ENCODE measurements around the gene C2CD2.

DNA sequence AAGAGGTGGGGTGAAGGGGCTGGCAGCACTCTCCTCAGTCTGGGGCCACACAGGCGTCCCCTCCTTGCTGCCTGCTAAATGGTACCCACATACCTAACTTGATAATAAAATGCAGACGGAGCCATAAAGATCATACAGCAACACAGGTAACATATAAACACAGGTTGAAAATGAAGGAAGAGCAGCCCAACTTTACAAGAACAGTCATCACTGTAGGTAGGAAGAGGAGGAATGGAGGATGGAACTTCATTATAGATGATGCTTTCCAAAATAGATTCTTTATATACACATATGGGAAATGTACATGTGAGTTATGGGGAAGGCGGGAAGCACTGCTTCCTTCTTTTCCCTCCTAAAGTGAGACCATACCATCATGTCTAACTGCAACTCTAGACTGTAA, 13.4 kb downstream of the C2CD2 start:
- TF ChIP-seq POLR2A (IDR thresholded peaks at IDR 0.05) (no peak), EP300 (IDR thresholded peaks at IDR 0.05) (no peak)
- TF ChIP-seq, protein P1, sequence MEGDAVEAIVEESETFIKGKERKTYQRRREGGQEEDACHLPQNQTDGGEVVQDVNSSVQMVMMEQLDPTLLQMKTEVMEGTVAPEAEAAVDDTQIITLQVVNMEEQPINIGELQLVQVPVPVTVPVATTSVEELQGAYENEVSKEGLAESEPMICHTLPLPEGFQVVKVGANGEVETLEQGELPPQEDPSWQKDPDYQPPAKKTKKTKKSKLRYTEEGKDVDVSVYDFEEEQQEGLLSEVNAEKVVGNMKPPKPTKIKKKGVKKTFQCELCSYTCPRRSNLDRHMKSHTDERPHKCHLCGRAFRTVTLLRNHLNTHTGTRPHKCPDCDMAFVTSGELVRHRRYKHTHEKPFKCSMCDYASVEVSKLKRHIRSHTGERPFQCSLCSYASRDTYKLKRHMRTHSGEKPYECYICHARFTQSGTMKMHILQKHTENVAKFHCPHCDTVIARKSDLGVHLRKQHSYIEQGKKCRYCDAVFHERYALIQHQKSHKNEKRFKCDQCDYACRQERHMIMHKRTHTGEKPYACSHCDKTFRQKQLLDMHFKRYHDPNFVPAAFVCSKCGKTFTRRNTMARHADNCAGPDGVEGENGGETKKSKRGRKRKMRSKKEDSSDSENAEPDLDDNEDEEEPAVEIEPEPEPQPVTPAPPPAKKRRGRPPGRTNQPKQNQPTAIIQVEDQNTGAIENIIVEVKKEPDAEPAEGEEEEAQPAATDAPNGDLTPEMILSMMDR (IDR thresholded peaks at IDR 0.05) = no peak

Data from tibial nerve (tissue), 4 donors.